ENCODE measurements around the gene SOS2.

DNA sequence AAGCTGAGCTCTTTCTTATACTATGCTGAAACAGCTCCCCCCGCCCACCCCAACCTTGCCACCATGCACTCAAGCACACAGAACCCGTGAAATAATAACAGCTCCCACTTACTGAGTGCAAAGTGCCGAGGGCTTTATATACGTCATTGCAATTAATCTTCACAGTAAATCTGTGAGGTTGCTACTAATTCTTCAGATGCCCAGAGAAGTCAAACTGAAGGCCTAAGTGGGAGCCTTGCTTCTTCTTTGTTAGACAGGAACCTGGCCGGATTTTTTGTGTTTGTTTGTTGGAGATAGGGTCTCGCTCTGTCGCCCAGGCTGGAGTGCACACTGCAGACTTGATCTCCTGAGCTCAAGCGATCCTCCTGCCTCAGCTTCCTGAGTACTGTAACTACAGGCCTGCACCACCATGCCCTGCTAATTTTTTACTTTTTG is 149.1 kb downstream of the SOS2 start:
- TF ChIP-seq, protein P1, sequence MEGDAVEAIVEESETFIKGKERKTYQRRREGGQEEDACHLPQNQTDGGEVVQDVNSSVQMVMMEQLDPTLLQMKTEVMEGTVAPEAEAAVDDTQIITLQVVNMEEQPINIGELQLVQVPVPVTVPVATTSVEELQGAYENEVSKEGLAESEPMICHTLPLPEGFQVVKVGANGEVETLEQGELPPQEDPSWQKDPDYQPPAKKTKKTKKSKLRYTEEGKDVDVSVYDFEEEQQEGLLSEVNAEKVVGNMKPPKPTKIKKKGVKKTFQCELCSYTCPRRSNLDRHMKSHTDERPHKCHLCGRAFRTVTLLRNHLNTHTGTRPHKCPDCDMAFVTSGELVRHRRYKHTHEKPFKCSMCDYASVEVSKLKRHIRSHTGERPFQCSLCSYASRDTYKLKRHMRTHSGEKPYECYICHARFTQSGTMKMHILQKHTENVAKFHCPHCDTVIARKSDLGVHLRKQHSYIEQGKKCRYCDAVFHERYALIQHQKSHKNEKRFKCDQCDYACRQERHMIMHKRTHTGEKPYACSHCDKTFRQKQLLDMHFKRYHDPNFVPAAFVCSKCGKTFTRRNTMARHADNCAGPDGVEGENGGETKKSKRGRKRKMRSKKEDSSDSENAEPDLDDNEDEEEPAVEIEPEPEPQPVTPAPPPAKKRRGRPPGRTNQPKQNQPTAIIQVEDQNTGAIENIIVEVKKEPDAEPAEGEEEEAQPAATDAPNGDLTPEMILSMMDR (conservative IDR thresholded peaks at IDR 0.05; ENCODE audit: low read length), result no peak
- no peak for TF ChIP-seq EZH2phosphoT487 (IDR thresholded peaks at IDR 0.05; ENCODE audit: borderline replicate concordance, low read depth, low read length)

Data from OCI-LY7 (cell line).